GM21423 (cell line): ENCODE data around the gene HUS1.
"Not testable (repeated sequence)": the region's sequence is repeated elsewhere in the genome, so short reads cannot be mapped to it uniquely, and the experiment has no call there.

Source experiments
- ATAC-seq: cut with Tn5 transposase; IDR thresholded peaks from one replicate; pipeline ENCODE4 v1.9.1; 2021; ENCODE audit warnings: mild to moderate bottlenecking, moderate library complexity; ENCODE audit not compliant: unreplicated experiment

The HUS1 gene

DNA sequence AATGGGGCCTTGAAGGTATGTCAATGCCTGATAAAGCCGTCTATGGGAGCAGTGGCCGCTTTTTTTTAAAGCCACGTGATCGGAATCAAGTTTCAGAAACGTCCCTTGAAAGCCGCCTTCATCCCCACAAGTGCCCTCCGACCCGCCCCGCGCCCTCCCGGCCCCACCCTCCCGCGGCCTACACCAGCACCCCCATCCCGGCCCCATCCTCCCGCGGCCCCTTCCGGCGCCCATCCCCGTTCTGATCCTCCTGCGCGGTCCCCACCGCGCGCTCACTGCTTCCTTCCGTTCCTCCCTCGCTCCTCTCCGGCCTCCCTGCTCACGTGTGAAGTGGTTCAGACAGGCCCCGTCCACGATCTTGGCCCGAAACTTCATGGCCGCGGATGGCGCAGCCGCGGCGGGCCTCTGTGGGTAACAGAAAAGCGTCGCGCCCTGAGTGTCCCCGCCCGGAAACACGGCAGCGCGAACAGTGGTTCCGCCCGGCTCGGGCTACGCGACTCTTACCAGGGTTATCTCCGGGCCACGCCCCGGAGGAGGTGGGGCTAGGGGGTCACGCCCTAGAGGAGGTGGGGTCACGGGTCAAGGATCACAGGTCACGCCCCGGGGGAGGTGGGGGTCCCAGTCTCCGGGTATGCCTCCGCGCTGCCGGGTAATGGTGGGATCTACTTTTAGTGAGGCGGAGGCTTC, at the start of gene HUS1:
Gene HUS1 (minus strand): TSS at position 471 of the 687 bp plus-strand sequence. CDS start 96 bp downstream, at position 375.
- ATAC-seq: peak; percentile 98

DNA sequence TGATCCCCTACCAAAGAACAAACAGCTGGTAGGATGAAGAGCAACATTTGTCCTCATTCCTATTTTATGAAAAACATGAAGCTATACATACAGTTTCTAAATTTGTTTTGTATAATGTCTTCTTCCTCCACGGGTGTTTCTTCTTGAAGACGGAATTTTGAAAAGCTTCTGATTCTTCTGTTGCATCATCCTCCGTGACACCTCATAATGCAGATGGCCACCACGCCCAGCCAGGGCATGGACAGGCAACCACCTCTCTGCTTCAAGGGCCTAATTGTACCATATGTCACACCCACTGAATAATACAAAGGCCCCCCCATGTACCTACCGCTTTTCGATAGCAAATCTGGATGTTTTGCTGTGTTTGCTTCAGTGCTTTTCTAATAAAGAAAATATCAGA, 49.5 kb upstream of the HUS1 start, which contains the start of gene SUN3:
Gene SUN3 (minus strand): TSS at position 170 of the 400 bp plus-strand sequence. CDS start 169 bp downstream, at position 1.
- no peak for ATAC-seq

DNA sequence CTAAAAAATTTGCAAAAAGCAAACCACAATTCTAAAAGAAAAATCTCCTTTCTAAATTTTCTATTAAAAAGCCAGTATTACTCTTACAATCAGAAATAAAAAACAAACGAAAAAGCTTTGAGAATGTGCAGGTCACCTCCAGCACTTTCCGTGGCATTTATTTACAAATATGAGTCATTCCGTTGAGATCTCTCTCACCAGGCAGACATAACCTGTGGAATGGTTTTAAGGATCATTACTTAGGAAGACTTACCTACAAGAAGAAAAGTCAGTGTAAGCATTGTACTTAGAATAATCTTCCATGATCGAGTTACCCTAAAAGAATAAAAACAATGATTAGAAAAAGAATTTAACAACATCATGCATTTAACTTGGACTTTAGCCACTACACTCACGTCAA, 46.2 kb upstream of the HUS1 start:
- no peak for ATAC-seq

DNA sequence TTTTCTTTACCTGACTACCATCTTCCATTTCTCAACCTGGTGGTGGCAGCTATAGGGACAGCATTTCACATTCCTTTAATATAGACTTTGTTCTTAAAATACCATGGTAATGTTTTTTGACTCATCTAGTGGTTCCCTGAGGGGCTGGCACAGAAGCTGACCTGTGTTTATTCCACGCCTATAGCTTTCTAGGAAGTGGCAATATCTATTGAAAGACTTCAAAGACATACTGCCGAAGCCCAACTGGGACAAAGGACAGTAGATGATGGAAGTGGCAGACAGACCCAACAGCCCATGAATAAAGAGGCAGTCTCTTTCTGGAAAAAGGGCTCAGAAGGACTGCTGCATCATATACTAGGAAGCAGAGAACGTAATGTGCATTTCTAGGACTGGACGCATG, 38.3 kb upstream of the HUS1 start:
- no peak for ATAC-seq

DNA sequence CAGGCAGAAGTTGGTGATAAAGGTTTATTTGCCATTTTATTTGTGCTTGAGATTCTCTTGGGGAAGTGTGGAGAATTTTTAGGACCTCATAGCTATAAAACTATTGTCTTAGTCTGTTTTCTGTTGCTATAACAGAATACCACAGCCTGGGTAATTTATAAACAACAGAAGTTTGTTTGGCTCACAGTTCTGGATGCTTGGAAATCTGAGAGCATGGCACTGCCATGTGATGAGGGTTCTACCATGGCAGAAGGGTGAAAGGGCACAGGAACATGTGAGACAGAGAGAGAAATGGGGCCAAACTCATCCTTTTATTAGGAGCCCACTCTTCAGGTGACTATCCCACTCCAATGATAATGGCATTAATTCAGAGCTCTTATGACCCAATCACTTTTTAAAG, 37.2 kb upstream of the HUS1 start:
- no peak for ATAC-seq

DNA sequence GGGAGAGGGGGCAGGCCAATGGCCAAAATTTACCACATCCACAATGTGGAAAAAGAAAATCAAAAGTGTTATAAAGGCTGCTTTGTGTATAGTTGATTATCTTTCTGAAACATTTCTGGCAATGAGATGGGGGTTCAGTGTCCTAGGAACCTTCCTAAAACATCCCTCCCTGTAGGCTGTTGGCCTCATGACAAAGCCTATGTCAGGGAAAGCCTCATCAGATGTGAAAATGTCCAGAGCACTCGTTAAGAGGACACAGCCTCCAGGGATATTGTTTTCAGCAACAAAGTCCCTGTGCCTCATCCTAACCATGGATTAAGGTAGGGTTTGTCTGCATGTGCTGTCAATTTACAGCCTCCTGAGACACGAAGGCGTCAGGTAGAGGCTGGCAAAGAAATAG, 32.5 kb upstream of the HUS1 start:
- ATAC-seq: no peak

DNA sequence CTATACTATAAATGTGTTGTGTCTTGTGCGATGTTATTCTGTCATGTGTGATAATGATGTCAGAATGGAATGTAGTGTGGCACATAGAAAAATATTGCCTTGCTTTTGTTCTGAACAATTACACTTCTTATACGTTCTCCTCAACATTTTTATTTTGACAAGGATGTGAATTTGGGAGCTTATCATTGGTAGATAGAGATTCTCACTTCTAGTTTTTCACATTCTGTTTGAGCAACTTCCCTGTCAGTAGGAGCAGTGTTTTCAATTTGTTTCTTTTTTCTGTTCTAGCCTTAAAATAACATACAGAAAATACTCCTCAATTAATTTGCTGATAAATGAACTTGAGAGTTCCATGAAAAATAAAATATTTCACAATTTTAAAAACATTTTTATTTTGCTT, 31.9 kb upstream of the HUS1 start:
- no peak for ATAC-seq

DNA sequence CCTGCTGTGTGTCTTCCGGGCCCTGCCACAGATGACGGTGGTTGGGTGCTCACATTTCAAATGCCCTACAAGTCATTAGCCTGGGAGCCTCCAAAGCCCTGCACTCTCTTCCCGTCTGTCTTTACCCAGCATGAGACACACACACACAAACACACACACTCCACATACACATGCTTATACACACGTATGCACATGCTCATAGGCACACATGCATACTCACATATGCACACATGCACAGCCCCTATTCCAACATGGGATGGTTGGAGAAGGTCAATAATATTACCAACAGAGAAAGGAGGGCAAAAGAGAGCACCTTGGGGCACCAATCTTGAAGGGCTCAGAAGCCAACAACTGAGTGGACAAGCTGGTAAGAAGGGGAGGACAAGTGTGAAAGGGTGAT, 30.5 kb upstream of the HUS1 start:
- ATAC-seq: no peak

DNA sequence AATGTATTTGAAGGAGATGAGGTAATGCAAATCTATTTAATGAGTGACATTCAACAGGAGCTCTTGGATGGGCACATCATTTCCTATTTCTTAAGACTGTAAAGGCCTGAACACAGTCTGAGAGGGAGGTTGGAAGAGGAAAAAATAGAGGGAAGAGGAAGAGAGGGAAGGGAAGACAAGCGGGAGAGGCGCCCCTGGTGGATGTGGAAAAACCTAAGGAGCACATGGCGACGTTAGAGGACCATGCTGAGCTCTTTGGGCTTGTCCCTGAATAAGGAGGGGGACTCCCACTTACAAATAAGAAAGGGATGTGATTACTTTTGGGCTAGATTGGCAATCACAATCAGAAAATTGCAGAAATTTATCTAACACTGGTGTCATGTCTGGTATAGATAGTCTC, 29.8 kb upstream of the HUS1 start:
- no peak for ATAC-seq

DNA sequence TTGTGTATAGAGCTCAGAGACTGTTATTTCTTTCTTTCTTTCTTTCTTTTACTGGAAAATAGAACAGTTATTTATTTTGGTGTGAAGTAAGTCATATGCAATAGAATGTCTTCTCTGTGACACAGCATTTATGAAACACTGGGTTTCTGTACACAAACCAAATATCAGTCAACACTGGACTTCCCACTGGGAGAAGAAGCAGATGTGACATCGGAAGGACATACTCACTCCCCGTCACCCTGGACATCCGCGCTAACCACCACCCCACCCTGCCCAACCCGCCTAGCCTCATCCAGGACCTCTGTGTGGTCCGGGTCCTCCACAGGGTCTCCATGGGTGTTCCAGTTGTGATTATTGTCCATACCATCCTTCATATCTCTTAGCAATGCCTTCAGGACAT, 27.5 kb upstream of the HUS1 start:
- ATAC-seq: no peak

DNA sequence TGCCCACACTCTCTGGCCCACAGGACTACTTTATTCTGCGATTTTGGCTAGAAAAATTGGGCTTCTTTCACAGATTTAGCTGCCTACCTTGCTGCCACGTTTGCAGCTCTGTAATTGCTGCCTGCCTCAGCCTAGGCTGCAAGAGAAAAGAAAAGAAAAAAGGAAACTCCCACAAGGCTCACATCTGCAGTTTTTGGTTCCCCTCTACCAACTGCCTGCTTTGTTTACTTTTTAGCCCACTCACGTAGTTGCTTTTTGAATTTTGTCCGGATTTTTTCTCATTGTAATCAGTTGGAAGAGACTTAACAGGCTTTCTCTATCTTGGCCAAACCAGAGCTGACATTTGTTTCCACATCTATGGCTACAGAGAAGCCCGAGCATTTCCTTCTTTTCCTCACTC, 25.2 kb upstream of the HUS1 start:
- no peak for ATAC-seq

DNA sequence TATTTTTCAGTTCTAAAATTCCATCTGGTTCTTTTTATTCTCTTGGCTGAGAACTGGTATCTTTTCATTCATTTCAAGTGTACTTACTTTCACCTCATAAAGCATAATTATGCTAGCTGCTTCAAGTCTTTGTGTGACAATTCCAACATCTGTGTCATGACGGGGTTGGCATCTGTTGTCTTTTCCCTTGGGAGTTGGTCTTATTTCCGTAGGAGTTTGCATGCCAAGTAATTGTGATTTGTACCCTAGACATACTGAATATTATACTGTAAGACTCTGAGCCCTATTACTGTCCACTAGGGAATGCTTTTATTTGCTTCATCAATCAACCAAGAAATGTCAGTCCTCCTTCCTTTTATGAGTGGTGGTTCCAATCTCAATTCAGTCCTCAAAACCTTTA, 24.6 kb upstream of the HUS1 start:
- ATAC-seq: no peak

DNA sequence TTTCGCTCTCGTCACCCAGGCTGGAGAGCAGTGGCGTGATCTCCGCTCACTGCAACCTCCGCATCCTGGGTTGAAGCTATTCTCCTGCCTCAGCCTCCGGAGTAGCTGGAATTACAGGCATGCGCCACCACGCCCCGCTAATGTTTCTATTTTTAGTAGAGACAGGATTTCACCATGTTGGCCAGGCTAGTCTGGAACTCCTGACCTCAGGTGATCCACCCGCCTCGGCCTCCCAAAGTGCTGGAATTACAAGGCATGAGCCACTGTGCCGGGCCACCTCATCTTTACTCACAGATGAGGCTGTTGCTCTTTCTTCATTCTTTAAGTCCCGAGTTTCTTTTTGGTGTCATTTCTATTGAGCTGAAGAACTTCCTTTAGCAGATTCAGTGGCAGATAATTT, 20.7 kb upstream of the HUS1 start:
- ATAC-seq: not testable (repeated sequence)

DNA sequence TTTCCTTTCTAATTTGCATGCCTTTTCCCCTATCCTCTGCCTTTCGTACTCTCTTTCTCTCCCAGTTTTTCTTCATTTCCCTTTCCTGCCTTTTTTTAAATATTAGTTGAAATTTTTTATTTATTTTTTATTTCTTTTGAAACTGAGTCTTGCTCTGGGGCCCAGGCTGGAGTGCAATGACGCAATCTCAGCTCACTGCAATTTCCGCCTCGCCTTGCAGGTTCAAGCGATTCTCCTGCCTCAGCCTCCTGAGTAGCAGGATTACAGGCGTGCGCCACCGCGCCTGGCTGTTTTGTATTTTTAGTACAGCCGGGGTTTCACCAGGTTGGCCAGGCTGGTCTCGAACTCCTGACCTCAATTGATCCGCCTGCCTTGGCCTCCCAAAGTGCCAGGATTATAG, 20.0 kb upstream of the HUS1 start:
- ATAC-seq: no peak

DNA sequence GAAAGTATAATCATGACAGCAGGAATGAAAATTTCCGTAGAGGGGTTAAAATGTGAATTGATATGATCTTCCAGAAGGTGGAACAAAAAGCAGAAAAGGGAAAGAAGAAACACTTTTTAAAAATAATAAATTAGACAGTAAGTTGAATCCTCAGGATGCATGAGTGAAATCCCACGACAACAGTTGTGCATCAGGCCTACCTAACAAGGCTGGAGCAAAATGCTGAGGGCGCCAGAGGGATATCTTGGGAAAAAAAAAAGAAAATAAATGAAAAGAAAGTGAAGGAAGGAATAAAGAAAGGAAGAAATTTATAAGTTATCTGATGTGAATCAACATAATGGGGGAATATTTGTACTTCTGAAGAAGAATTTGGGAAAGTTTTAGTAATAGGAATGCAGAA, 13.0 kb upstream of the HUS1 start:
- no peak for ATAC-seq

DNA sequence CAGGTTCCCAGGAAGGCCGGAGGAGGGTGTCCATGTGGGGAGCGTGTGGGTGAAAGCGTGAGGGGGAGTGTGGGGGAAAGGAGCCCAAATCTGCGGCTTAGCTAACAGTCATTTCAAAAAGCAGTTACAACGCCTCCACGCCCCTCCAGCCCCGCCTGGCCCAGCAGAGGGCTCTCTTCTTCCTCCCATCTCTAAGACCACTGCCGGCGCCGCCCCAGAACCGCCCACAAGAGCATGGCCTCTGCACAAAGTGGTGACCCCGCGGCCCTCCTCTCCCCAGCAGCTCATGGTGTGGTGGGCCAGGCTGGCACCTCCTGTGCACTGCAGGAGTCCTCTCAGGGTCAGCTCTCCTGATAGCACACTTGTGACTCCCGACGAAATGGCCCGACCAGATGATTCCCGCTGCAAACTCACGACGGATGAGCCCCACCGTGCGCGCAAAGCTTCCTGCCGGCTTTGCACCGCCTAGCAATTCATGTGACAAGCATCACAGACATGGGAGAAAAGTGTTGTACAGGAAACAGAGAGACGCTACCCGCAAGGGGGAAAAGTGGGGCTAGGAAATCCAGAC, 12.4 kb upstream of the HUS1 start:
- peak; percentile 98 for ATAC-seq

DNA sequence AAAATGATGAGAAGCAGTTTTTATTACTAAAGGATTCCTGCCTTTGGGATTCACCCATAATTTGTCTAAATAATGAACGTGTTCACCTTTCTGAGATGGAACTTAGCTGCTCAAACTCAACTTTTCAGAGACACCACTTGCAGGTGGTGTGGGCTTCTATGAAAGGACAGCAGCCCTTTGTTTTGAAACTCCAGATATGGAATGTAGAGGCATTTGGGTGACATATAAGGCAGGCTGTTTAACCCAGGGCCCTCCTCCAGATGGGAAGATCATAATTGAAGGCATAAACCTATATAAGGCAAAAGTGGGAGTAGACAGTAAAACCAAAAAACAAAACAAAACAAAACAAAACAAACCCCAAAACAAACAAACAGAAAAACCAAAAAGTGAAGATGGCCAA, 11.9 kb upstream of the HUS1 start:
- no peak for ATAC-seq

DNA sequence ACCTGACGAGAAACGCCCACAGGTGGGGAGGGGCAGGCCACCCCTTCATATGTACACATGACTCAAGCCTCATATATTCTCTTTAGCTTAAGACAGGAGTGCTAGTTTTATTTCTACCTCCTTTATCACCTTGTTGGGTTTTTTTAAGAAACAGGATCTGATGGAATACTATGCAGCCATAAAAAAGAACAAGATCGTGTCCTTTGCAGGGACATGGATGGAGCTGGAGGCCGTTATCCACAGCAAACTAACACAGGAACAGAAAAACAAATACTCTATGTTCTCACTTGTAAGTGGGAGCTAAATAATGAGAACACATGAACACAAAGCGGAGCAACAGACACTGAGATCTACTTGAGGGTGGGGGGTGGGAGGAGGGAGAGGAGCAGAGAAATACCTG, 11.2 kb upstream of the HUS1 start:
- ATAC-seq: no peak

DNA sequence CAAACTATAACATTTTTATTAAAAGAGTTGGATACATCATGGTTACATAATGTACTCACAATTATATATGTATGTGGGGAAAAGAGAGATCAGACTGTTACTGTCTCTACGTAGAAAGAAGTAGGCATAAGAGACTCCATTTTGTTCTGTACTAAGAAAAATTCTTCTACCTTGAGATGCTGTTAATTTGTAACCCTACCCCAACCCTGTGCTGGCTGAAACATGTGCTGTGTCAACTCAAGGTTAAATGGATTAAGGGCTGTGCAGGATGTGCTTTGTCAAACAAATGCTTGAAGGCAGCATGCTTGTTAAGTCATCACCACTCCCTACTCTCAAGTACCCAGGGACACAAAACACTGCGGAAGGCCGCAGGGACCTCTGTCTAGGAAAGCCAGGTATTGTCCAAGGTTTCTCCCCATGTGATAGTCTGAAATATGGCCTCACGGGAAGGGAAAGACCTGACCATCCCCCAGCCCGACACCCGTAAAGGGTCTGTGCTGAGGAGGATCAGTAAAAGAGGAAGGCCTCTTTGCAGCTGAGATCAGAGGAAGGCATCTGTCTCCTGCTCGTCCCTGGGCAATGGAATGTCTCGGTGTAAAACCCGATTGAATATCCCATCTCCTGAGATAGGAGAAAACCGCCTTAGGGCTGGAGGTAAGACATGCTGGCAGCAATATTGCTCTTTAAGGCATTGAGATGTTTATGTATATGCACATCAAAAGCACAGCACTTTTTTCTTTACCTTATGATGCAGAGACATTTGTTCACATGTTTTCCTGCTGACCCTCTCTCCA, 10.4 kb upstream of the HUS1 start:
- not testable (repeated sequence) for ATAC-seq

DNA sequence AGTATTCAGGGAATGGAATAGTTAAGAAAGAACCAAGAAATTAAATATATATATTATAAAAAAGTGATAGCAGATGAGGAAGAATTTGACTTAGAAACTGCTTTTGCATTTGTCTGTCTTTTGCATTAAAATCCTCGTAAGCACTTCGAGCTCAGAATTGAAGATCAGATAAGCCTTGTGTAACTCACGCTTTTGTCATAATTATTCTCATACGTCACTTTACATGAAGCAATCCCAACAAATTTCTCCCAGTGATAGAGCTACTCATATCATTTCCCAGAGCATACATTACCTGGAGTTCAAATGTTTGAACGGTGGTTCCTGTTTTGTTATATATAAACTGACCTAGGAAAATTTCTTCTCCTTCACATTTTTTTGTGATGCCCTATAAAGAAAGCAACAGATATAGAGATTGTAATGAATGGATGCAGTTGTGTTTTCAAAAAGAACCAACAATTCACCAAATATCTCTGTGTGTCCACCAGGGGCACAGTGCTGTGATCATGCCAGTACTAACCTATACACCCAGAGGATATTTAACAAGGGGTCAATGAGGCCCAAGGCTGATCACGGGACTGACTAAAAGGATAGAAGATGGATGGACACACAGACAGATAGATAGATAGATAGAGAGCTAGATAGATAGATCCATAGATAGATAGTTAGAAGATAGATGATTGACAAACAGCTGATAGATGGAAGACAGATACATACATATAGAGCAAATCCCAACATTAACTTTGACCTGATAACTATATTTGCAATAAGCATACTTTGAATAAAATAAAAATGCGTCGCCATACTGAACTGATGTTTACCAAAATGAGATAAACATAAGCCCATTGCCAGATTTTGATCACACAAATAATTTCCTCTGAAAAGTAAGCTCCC, 9.3 kb upstream of the HUS1 start:
- no peak for ATAC-seq

DNA sequence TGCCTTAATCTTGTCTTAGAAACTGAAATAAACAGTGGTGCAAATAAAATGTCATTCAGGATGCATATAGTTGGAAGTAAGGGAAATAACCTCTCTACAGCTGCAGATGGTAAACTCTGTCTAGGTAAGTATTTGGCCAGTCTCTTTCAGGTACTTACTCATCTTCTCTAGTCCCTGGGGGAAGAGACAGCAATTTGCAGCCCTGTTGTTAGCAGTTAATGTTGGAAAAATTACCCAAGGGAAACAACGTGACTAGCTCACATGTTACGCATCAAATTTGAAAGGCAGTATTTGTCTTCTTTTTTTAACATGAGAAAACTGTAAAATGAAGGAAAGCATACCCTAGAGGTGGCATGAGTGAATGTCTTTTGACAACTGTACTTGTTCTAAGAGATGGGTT, 3.2 kb upstream of the HUS1 start:
- ATAC-seq: no peak
